ENCODE data around the gene LBX1. TPM values are rescaled to one million over a fixed set of nuclear protein-coding genes. Genes with fewer than 3 reads are reported as not detected.

LBX1 gene
- total RNA-seq, 1 experiment from 2014 or later, result not detected

GRCh38 chr10:101225846-101226421 lies 3.3 kb downstream of the LBX1 start:
- no peak overlapping the region for H3K4me2 ChIP-seq (ENCODE audit: low read length)

More at GRCh38 chr10:101225846-101226421, 3.3 kb downstream of the LBX1 start:
- intact Hi-C loops (cut with micrococcal nuclease), result no loop called here
- Histone ChIP-seq H4K20me1 (ENCODE audit: insufficient read depth) (no peaks in the 10 kb centered on the region), H3K9me2 (ENCODE audit: insufficient read depth) (no peaks in the 10 kb centered on the region), H3K36me3 (ENCODE audit: control insufficient read depth in 1 of 2, insufficient read depth in 2 of 2, low read length in 2 of 2) (no peaks in the 10 kb centered on the region), H3K4me1 (ENCODE audit: control insufficient read depth in 1 of 2, insufficient read depth in 2 of 2, low read length in 2 of 2) (peaks cover 0 to 10% of the 10 kb centered on the region in 2 experiments; a peak in 1 of 4 replicates), H3K27me3 (ENCODE audit: insufficient read depth, low read length) (no peaks in the 10 kb centered on the region), H2AFZ (ENCODE audit: low read depth, low read length, poor library complexity, severe bottlenecking) (no peak overlapping the region), H3K9me3 (ENCODE audit: control insufficient read depth in 1 of 2, insufficient read depth in 1 of 2, low read depth in 1 of 2, low read length in 2 of 2) (no peaks in the 10 kb centered on the region), H3K79me2 (ENCODE audit: insufficient read depth, low read length) (no peaks in the 10 kb centered on the region), H3K9ac (ENCODE audit: low read length) (no peak overlapping the region), H3K27ac (ENCODE audit: low read depth, low read length) (no peak overlapping the region), H3K4me3 (replicated peaks in 1 of 2; ENCODE audit: low read depth in 1 of 2, low read length in 2 of 2) (no peak overlapping the region)
- BruUV-seq (replicated peaks), result no TSS peak
- POLR2A ChIA-PET, result no interaction called here
- CTCF ChIA-PET, result no interaction called here
- no peak for TF ChIP-seq EGR1 (IDR thresholded peaks at IDR 0.05; ENCODE audit: low read depth)
- no peak for TF ChIP-seq ZFX (IDR thresholded peaks at IDR 0.05)
- TF ChIP-seq JUND (IDR thresholded peaks at IDR 0.05), result no peak
- no peak for TF ChIP-seq SIN3A (IDR thresholded peaks at IDR 0.05; ENCODE audit: low read depth)
- no peak for TF ChIP-seq POLR2A (IDR thresholded peaks at IDR 0.05; ENCODE audit: borderline replicate concordance, extremely low read depth, insufficient read depth, insufficient read length)
- TF ChIP-seq CBX3 (IDR thresholded peaks at IDR 0.05; ENCODE audit: low read depth), result no peak
- TF ChIP-seq CTCF (IDR thresholded peaks at IDR 0.05 in 2 of 3, conservative IDR thresholded peaks at IDR 0.05 in 1 of 3; ENCODE audit: borderline replicate concordance in 1 of 3, insufficient read depth in 1 of 3, low read depth in 2 of 3, low read length in 2 of 3), result no peak
- DNase-seq (ENCODE audit: low read depth, low spot score), result no peak
- no peak for ATAC-seq
- RAD21 ChIA-PET (ENCODE audit: low non-redundant PET in 1 of 2, low total read pairs in 2 of 2, uncharacterized antibody in 2 of 2, unreplicated experiment in 2 of 2), result no interaction called here
